ENCODE data around the gene GTF3C5.

Gene GTF3C5

DNA sequence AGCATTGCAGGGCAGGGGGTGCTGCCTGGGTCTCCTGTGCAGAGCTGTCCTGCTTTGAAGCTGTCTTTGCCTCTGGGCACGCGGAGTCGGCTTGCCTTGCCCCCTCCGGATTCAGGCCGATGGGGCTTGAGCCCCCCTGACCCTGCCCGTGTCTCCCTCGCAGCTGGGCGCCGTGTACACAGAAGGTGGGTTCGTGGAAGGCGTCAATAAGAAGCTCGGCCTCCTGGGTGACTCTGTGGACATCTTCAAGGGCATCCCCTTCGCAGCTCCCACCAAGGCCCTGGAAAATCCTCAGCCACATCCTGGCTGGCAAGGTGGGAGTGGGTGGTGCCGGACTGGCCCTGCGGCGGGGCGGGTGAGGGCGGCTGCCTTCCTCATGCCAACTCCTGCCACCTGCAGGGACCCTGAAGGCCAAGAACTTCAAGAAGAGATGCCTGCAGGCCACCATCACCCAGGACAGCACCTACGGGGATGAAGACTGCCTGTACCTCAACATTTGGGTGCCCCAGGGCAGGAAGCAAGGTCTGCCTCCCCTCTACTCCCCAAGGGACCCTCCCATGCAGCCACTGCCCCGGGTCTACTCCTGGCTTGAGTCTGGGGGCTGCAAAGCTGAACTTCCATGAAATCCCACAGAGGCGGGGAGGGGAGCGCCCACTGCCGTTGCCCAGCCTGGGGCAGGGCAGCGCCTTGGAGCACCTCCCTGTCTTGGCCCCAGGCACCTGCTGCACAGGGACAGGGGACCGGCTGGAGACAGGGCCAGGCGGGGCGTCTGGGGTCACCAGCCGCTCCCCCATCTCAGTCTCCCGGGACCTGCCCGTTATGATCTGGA lies 33.7 kb downstream of the GTF3C5 start:
- H2BK5ac ChIP-seq (ENCODE audit: low read length), result no peak overlapping the region
- H3K4me2 ChIP-seq (ENCODE audit: low read length), result no peak overlapping the region
- H3K9ac ChIP-seq (ENCODE audit: low read length), result no peak overlapping the region
- H4K8ac ChIP-seq (ENCODE audit: low read depth, low read length), result no peak overlapping the region
- no CpG with 5 or more reads among the region's 30 CpGs for WGBS (ENCODE audit: extremely low coverage, insufficient coverage, low lambda C conversion rate)
- H3K27ac ChIP-seq (ENCODE audit: low read depth, low read length), result no peak overlapping the region
- no peak overlapping the region for H4K5ac ChIP-seq (ENCODE audit: low read length)
- no peak overlapping the region for H2AK5ac ChIP-seq (ENCODE audit: low read length)
- H3K56ac ChIP-seq (ENCODE audit: low read length), result no peak overlapping the region
- H3K18ac ChIP-seq (ENCODE audit: low read length), result no peak overlapping the region
- no peaks in the 10 kb centered on the region for H3K79me2 ChIP-seq (ENCODE audit: control insufficient read depth, insufficient read depth, low read length)
- no peaks in the 10 kb centered on the region for H3K27me3 ChIP-seq (ENCODE audit: insufficient read depth, low read length, poor library complexity)
- H3K4ac ChIP-seq (ENCODE audit: low read depth, low read length), result no peak overlapping the region
- no peaks in the 10 kb centered on the region for H3K79me1 ChIP-seq (ENCODE audit: low read length)
- H2BK120ac ChIP-seq (ENCODE audit: low read depth, low read length), result no peak overlapping the region
- no peak for DNase-seq
- peaks cover 9% of the 10 kb centered on the region for H3K4me1 ChIP-seq (ENCODE audit: control insufficient read depth, low read depth, low read length)
- no peak overlapping the region for H2BK15ac ChIP-seq (replicated peaks; ENCODE audit: low read depth)
- no peak overlapping the region for H3K23ac ChIP-seq (ENCODE audit: low read length)
- H3K4me3 ChIP-seq (ENCODE audit: low read length), result no peak overlapping the region
- H3K36me3 ChIP-seq (ENCODE audit: control insufficient read depth, insufficient read depth, low read length), result no peaks in the 10 kb centered on the region

DNA sequence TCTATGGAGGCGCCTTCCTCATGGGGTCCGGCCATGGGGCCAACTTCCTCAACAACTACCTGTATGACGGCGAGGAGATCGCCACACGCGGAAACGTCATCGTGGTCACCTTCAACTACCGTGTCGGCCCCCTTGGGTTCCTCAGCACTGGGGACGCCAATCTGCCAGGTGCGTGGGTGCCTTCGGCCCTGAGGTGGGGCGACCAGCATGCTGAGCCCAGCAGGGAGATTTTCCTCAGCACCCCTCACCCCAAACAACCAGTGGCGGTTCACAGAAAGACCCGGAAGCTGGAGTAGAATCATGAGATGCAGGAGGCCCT lies 34.2 kb downstream of the GTF3C5 start:
- Histone ChIP-seq H3K18ac (ENCODE audit: low read length) (no peak overlapping the region), H3K27ac (ENCODE audit: low read depth, low read length) (no peak overlapping the region), H3K23ac (ENCODE audit: low read length) (no peak overlapping the region), H3K79me1 (ENCODE audit: low read length) (no peaks in the 10 kb centered on the region), H4K8ac (ENCODE audit: low read depth, low read length) (no peak overlapping the region), H3K9ac (ENCODE audit: low read length) (no peak overlapping the region), H3K27me3 (ENCODE audit: insufficient read depth, low read length, poor library complexity) (no peaks in the 10 kb centered on the region), H3K4ac (ENCODE audit: low read depth, low read length) (no peak overlapping the region), H3K4me3 (ENCODE audit: low read length) (no peak overlapping the region), H3K36me3 (ENCODE audit: control insufficient read depth, insufficient read depth, low read length) (no peaks in the 10 kb centered on the region), H2BK15ac (replicated peaks; ENCODE audit: low read depth) (no peak overlapping the region), H4K5ac (ENCODE audit: low read length) (no peak overlapping the region), H2BK120ac (ENCODE audit: low read depth, low read length) (no peak overlapping the region), H3K56ac (ENCODE audit: low read length) (no peak overlapping the region), H2BK5ac (ENCODE audit: low read length) (no peak overlapping the region), H3K4me1 (ENCODE audit: control insufficient read depth, low read depth, low read length) (peaks cover 5% of the 10 kb centered on the region), H3K4me2 (ENCODE audit: low read length) (no peak overlapping the region), H2AK5ac (ENCODE audit: low read length) (no peak overlapping the region), H3K79me2 (ENCODE audit: control insufficient read depth, insufficient read depth, low read length) (no peaks in the 10 kb centered on the region)
- WGBS (ENCODE audit: extremely low coverage, insufficient coverage, low lambda C conversion rate), result no CpG with 5 or more reads among the region's 17 CpGs
- DNase-seq, result no peak

DNA sequence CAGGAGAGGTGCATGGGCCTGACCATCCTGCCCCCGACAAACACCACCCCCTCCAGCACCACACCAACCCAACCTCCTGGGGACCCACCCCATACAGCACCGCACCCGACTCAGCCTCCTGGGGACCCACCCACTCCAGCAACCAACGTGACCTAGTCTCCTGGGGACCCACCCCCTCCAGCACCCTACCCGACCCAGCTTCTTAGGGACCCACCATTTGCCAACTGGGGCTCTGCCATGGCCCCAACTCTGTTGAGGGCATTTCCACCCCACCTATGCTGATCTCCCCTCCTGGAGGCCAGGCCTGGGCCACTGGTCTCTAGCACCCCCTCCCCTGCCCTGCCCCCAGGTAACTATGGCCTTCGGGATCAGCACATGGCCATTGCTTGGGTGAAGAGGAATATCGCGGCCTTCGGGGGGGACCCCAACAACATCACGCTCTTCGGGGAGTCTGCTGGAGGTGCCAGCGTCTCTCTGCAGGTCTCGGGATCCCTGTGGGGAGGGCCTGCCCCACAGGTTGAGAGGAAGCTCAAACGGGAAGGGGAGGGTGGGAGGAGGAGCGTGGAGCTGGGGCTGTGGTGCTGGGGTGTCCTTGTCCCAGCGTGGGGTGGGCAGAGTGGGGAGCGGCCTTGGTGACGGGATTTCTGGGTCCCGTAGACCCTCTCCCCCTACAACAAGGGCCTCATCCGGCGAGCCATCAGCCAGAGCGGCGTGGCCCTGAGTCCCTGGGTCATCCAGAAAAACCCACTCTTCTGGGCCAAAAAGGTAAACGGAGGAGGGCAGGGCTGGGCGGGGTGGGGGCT lies 35.6 kb downstream of the GTF3C5 start:
- H2BK5ac ChIP-seq (ENCODE audit: low read length), result no peak overlapping the region
- H3K36me3 ChIP-seq (ENCODE audit: control insufficient read depth, insufficient read depth, low read length), result no peaks in the 10 kb centered on the region
- no peak overlapping the region for H2BK120ac ChIP-seq (ENCODE audit: low read depth, low read length)
- no peaks in the 10 kb centered on the region for H3K27me3 ChIP-seq (ENCODE audit: insufficient read depth, low read length, poor library complexity)
- H3K18ac ChIP-seq (ENCODE audit: low read length), result no peak overlapping the region
- no peak overlapping the region for H3K56ac ChIP-seq (ENCODE audit: low read length)
- H3K9ac ChIP-seq (ENCODE audit: low read length), result no peak overlapping the region
- no peak overlapping the region for H3K23ac ChIP-seq (ENCODE audit: low read length)
- no peak overlapping the region for H3K27ac ChIP-seq (ENCODE audit: low read depth, low read length)
- no peak overlapping the region for H3K4ac ChIP-seq (ENCODE audit: low read depth, low read length)
- DNase-seq, result no peak
- peaks cover 1% of the 10 kb centered on the region for H3K4me1 ChIP-seq (ENCODE audit: control insufficient read depth, low read depth, low read length)
- H4K5ac ChIP-seq (ENCODE audit: low read length), result no peak overlapping the region
- no peak overlapping the region for H2AK5ac ChIP-seq (ENCODE audit: low read length)
- no peaks in the 10 kb centered on the region for H3K79me1 ChIP-seq (ENCODE audit: low read length)
- H4K8ac ChIP-seq (ENCODE audit: low read depth, low read length), result no peak overlapping the region
- H3K4me3 ChIP-seq (ENCODE audit: low read length), result no peak overlapping the region
- no peaks in the 10 kb centered on the region for H3K79me2 ChIP-seq (ENCODE audit: control insufficient read depth, insufficient read depth, low read length)
- H3K4me2 ChIP-seq (ENCODE audit: low read length), result no peak overlapping the region
- H2BK15ac ChIP-seq (replicated peaks; ENCODE audit: low read depth), result no peak overlapping the region
- WGBS (ENCODE audit: extremely low coverage, insufficient coverage, low lambda C conversion rate), result no CpG with 5 or more reads among the region's 25 CpGs

DNA sequence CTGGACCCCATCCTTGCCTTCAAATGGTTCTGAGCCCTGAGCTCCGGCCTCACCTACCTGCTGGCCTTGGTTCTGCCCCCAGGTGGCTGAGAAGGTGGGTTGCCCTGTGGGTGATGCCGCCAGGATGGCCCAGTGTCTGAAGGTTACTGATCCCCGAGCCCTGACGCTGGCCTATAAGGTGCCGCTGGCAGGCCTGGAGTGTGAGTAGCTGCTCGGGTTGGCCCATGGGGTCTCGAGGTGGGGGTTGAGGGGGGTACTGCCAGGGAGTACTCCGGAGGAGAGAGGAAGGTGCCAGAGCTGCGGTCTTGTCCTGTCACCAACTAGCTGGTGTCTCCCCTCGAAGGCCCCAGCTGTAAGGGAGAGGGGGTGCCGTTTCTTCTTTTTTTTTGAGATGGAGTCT lies 36.2 kb downstream of the GTF3C5 start:
- no peak overlapping the region for H2BK120ac ChIP-seq (ENCODE audit: low read depth, low read length)
- no peak overlapping the region for H4K5ac ChIP-seq (ENCODE audit: low read length)
- H3K4me3 ChIP-seq (ENCODE audit: low read length), result no peak overlapping the region
- no peak overlapping the region for H3K23ac ChIP-seq (ENCODE audit: low read length)
- H3K9ac ChIP-seq (ENCODE audit: low read length), result no peak overlapping the region
- H3K4me1 ChIP-seq (ENCODE audit: control insufficient read depth, low read depth, low read length), result no peaks in the 10 kb centered on the region
- no peak overlapping the region for H2BK15ac ChIP-seq (replicated peaks; ENCODE audit: low read depth)
- WGBS (ENCODE audit: extremely low coverage, insufficient coverage, low lambda C conversion rate), result no CpG with 5 or more reads among the region's 11 CpGs
- H3K27ac ChIP-seq (ENCODE audit: low read depth, low read length), result no peak overlapping the region
- H3K79me2 ChIP-seq (ENCODE audit: control insufficient read depth, insufficient read depth, low read length), result no peaks in the 10 kb centered on the region
- H2AK5ac ChIP-seq (ENCODE audit: low read length), result no peak overlapping the region
- H3K79me1 ChIP-seq (ENCODE audit: low read length), result no peaks in the 10 kb centered on the region
- no peaks in the 10 kb centered on the region for H3K36me3 ChIP-seq (ENCODE audit: control insufficient read depth, insufficient read depth, low read length)
- no peak overlapping the region for H3K18ac ChIP-seq (ENCODE audit: low read length)
- no peak overlapping the region for H3K4ac ChIP-seq (ENCODE audit: low read depth, low read length)
- no peak overlapping the region for H4K8ac ChIP-seq (ENCODE audit: low read depth, low read length)
- no peak overlapping the region for H2BK5ac ChIP-seq (ENCODE audit: low read length)
- no peak for DNase-seq
- H3K4me2 ChIP-seq (ENCODE audit: low read length), result no peak overlapping the region
- H3K56ac ChIP-seq (ENCODE audit: low read length), result no peak overlapping the region
- no peaks in the 10 kb centered on the region for H3K27me3 ChIP-seq (ENCODE audit: insufficient read depth, low read length, poor library complexity)

DNA sequence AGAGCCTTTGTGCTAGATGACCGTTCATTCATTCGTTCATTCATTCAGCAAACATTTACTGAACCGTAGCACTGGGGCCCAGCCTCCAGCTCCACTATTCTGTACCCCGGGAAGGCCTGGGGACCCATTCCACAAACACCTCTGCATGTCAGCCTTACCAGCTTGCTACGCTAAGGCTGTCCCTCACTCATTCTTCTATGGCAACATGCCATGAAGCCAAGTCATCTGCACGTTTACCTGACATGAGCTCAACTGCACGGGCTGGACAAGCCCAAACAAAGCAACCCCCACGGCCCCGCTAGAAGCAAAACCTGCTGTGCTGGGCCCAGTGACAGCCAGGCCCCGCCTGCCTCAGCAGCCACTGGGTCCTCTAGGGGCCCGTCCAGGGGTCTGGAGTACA lies 37.0 kb downstream of the GTF3C5 start:
- no peak overlapping the region for H3K56ac ChIP-seq (ENCODE audit: low read length)
- H2BK120ac ChIP-seq (ENCODE audit: low read depth, low read length), result no peak overlapping the region
- H2AK5ac ChIP-seq (ENCODE audit: low read length), result no peak overlapping the region
- no CpG with 5 or more reads among the region's 11 CpGs for WGBS (ENCODE audit: extremely low coverage, insufficient coverage, low lambda C conversion rate)
- no peak overlapping the region for H2BK15ac ChIP-seq (replicated peaks; ENCODE audit: low read depth)
- H3K9ac ChIP-seq (ENCODE audit: low read length), result no peak overlapping the region
- no peak overlapping the region for H3K4me2 ChIP-seq (ENCODE audit: low read length)
- H3K79me2 ChIP-seq (ENCODE audit: control insufficient read depth, insufficient read depth, low read length), result no peaks in the 10 kb centered on the region
- no peak overlapping the region for H3K4ac ChIP-seq (ENCODE audit: low read depth, low read length)
- H3K36me3 ChIP-seq (ENCODE audit: control insufficient read depth, insufficient read depth, low read length), result no peaks in the 10 kb centered on the region
- H3K18ac ChIP-seq (ENCODE audit: low read length), result no peak overlapping the region
- H2BK5ac ChIP-seq (ENCODE audit: low read length), result no peak overlapping the region
- no peaks in the 10 kb centered on the region for H3K79me1 ChIP-seq (ENCODE audit: low read length)
- no peak overlapping the region for H4K5ac ChIP-seq (ENCODE audit: low read length)
- DNase-seq, result no peak
- H3K4me3 ChIP-seq (ENCODE audit: low read length), result no peak overlapping the region
- no peaks in the 10 kb centered on the region for H3K27me3 ChIP-seq (ENCODE audit: insufficient read depth, low read length, poor library complexity)
- H3K23ac ChIP-seq (ENCODE audit: low read length), result no peak overlapping the region
- no peaks in the 10 kb centered on the region for H3K4me1 ChIP-seq (ENCODE audit: control insufficient read depth, low read depth, low read length)
- H4K8ac ChIP-seq (ENCODE audit: low read depth, low read length), result no peak overlapping the region
- H3K27ac ChIP-seq (ENCODE audit: low read depth, low read length), result no peak overlapping the region

Measured in mesendoderm (in vitro differentiated cells).